ENCODE results near the gene VKORC1.

- TF ChIP-seq POLR2A (IDR thresholded peaks at IDR 0.05; ENCODE audit: low read depth, low read length) (no peak), POLR2AphosphoS5 (IDR thresholded peaks at IDR 0.05; ENCODE audit: low read depth, low read length) (no peak)
These were observed 33.3 kb downstream of the VKORC1 start for GRCh38 chr16:31061126-31061812.
